Epithelial cell of esophagus (primary cell): ENCODE measurements around the gene ASB10.

Experiments used
- DNase-seq: peaks from one replicate; pipeline ENCODE4 v3.0.0; 2010; ENCODE audit warnings: low read depth
- H3K4me3 ChIP-seq: 2 replicates; pipeline ENCODE4 v1.5.1; 2011; ENCODE audit warnings: mild to moderate bottlenecking, low read length, control low read depth
- TF ChIP-seq, protein P1 (sequence below): IDR thresholded peaks from 2 replicates; pipeline ENCODE4 v1.5.1; 2011; ENCODE audit warnings: low read depth, mild to moderate bottlenecking, low read length, control low read depth, inconsistent platforms; ENCODE audit not compliant: insufficient read depth; ENCODE audit errors: missing control alignments

ASB10 gene, protein sequence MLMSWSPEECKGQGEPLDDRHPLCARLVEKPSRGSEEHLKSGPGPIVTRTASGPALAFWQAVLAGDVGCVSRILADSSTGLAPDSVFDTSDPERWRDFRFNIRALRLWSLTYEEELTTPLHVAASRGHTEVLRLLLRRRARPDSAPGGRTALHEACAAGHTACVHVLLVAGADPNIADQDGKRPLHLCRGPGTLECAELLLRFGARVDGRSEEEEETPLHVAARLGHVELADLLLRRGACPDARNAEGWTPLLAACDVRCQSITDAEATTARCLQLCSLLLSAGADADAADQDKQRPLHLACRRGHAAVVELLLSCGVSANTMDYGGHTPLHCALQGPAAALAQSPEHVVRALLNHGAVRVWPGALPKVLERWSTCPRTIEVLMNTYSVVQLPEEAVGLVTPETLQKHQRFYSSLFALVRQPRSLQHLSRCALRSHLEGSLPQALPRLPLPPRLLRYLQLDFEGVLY

GRCh38 chr7:151186640-151187408, at the start of gene ASB10:
ASB10 (minus strand) TSS chr7:151187250; CDS start chr7:151187130, 120 bp downstream.
- TF ChIP-seq, protein P1, sequence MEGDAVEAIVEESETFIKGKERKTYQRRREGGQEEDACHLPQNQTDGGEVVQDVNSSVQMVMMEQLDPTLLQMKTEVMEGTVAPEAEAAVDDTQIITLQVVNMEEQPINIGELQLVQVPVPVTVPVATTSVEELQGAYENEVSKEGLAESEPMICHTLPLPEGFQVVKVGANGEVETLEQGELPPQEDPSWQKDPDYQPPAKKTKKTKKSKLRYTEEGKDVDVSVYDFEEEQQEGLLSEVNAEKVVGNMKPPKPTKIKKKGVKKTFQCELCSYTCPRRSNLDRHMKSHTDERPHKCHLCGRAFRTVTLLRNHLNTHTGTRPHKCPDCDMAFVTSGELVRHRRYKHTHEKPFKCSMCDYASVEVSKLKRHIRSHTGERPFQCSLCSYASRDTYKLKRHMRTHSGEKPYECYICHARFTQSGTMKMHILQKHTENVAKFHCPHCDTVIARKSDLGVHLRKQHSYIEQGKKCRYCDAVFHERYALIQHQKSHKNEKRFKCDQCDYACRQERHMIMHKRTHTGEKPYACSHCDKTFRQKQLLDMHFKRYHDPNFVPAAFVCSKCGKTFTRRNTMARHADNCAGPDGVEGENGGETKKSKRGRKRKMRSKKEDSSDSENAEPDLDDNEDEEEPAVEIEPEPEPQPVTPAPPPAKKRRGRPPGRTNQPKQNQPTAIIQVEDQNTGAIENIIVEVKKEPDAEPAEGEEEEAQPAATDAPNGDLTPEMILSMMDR: no peak
- no peak for DNase-seq
- no peak within 1 kb of the TSS for H3K4me3 ChIP-seq

DNA sequence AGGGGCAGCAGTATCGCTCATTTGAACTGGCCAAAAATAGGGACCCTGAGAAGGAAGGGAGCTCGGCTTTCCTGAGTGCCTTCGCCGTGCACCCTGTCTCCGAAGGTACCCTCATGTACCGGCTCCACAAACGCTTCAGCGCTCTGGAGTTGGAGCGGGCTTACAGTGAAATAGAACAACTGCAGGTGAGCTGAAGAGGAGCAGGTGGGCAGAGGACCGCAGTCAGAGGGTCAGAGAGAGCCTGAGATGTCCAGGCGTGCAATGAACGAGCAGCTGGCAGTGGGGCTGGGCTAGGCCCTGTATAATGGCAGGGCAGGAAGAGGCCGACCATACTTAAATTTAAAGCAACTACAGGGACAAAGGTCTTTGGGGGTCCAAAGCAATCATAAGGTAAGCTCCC, 49.4 kb upstream of the ASB10 start:
- TF ChIP-seq, protein P1: no peak
- H3K4me3 ChIP-seq: no peak overlapping the region
- DNase-seq: no peak

DNA sequence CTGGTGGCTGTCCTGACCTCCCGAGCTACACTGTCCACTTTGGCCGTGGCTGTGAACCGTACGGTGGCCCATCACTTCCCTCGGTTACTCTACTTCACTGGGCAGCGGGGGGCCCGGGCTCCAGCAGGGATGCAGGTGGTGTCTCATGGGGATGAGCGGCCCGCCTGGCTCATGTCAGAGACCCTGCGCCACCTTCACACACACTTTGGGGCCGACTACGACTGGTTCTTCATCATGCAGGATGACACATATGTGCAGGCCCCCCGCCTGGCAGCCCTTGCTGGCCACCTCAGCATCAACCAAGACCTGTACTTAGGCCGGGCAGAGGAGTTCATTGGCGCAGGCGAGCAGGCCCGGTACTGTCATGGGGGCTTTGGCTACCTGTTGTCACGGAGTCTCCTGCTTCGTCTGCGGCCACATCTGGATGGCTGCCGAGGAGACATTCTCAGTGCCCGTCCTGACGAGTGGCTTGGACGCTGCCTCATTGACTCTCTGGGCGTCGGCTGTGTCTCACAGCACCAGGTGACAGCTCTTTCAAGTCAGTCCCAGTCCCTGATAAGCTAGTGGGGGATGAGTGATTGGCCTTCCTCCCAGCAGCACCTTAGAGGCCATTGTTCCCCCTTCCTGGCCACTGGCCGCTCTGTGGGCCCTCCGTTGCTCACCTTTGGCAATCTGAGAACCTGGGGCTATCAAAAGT, 48.2 kb upstream of the ASB10 start:
- no peak overlapping the region for H3K4me3 ChIP-seq
- TF ChIP-seq, protein P1: no peak
- DNase-seq: no peak

DNA sequence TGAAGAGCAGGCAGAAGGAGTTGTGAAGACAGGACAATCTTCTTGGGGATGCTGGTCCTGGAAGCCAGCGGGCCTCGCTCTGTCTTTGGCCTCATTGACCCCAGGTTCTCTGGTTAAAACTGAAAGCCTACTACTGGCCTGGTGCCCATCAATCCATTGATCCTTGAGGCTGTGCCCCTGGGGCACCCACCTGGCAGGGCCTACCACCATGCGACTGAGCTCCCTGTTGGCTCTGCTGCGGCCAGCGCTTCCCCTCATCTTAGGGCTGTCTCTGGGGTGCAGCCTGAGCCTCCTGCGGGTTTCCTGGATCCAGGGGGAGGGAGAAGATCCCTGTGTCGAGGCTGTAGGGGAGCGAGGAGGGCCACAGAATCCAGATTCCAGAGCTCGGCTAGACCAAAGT, 46.8 kb upstream of the ASB10 start:
- TF ChIP-seq, protein P1: no peak

GRCh38 chr7:151232917-151233701, 46.1 kb upstream of the ASB10 start:
- TF ChIP-seq, protein P1: no peak
- H3K4me3 ChIP-seq: peak overlapping the region; percentile 94
- peak; percentile 87 for DNase-seq

More for the DNA sequence above, 46.8 kb upstream of the ASB10 start:
- DNase-seq: no peak
- peak overlapping the region; percentile 94 for H3K4me3 ChIP-seq
